ENCODE measurements around the gene TMEM39B.

- TF ChIP-seq CTCF (IDR thresholded peaks at IDR 0.05) (no peak), POLR2A (IDR thresholded peaks at IDR 0.05) (no peak), POLR2AphosphoS5 (IDR thresholded peaks at IDR 0.05) (no peak), EP300 (IDR thresholded peaks at IDR 0.05) (no peak)
Observed at GRCh38 chr1:32035119-32035518, 37.6 kb upstream of the TMEM39B start.

All from gastroesophageal sphincter (tissue), 3 donors.